ENCODE data around the gene C19orf67. TPM values are rescaled to one million over a fixed set of nuclear protein-coding genes. Genes with fewer than 3 reads are reported as not detected.

The C19orf67 gene
- total RNA-seq: not detected

- intact Hi-C loops (cut with DNase I): loop anchor here (10.0 kb wide), 1 partner anchor 49 kb away; the partner anchor contains the start of gene ASF1B
- DNase-seq (ENCODE audit: low spot score) (no peak), ATAC-seq (no peak)
Observed at GRCh38 chr19:14085309-14085995, at the start of gene C19orf67. TSS of gene C19orf67 (minus strand) at chr19:14085783. CDS start at chr19:14085627, 156 bp downstream.

GRCh38 chr19:14135355-14135754, 49.8 kb upstream of the C19orf67 start:
- intact Hi-C loops (cut with DNase I): loop anchor here (10.0 kb wide), 1 partner anchor 51 kb away; the partner anchor contains the start of gene C19orf67
- no peak for ATAC-seq
- DNase-seq (ENCODE audit: low spot score): no peak

GRCh38 chr19:14127929-14128509, 42.4 kb upstream of the C19orf67 start:
- intact Hi-C loops (cut with DNase I): no loop called here
- ATAC-seq (peak; percentile 83), DNase-seq (ENCODE audit: low spot score) (no peak)

- DNase-seq (ENCODE audit: low spot score) (no peak), ATAC-seq (peak; percentile 74)
- intact Hi-C loops (cut with DNase I): no loop called here
Observed at GRCh38 chr19:14127176-14127575, 41.6 kb upstream of the C19orf67 start.

GRCh38 chr19:14122924-14123323, 37.3 kb upstream of the C19orf67 start:
- intact Hi-C loops (cut with DNase I): no loop called here
- DNase-seq (ENCODE audit: low spot score) (no peak), ATAC-seq (no peak)

GRCh38 chr19:14120497-14120780, 34.9 kb upstream of the C19orf67 start:
- intact Hi-C loops (cut with DNase I): no loop called here
- no peak for ATAC-seq
- DNase-seq (ENCODE audit: low spot score): no peak

- DNase-seq (ENCODE audit: low spot score): no peak
- no peak for ATAC-seq
- intact Hi-C loops (cut with DNase I): no loop called here
Observed at GRCh38 chr19:14119644-14120496, 34.3 kb upstream of the C19orf67 start.

GRCh38 chr19:14119146-14119545, 33.6 kb upstream of the C19orf67 start:
- ATAC-seq: no peak
- DNase-seq (ENCODE audit: low spot score): no peak
- intact Hi-C loops (cut with DNase I): no loop called here

- ATAC-seq (peak; percentile 78), DNase-seq (ENCODE audit: low spot score) (peak; percentile 86)
- intact Hi-C loops (cut with DNase I): no loop called here
Observed at GRCh38 chr19:14118165-14119051, 32.8 kb upstream of the C19orf67 start.

- peak; percentile 99 for DNase-seq (ENCODE audit: low spot score)
- intact Hi-C loops (cut with DNase I): no loop called here
- ATAC-seq: peak; percentile 95
Observed at GRCh38 chr19:14117668-14118164, 32.1 kb upstream of the C19orf67 start, which contains the start of gene PRKACA. TSS of gene PRKACA (minus strand) at chr19:14117762. CDS start at chr19:14117547, 215 bp downstream.

- intact Hi-C loops (cut with DNase I): no loop called here
- DNase-seq (ENCODE audit: low spot score): peak; percentile 77
- no peak for ATAC-seq
Observed at GRCh38 chr19:14116918-14117578, 31.5 kb upstream of the C19orf67 start.

GRCh38 chr19:14116525-14116917, 30.9 kb upstream of the C19orf67 start:
- intact Hi-C loops (cut with DNase I): no loop called here
- DNase-seq (ENCODE audit: low spot score): no peak
- ATAC-seq: no peak

GRCh38 chr19:14115756-14116155, 30.2 kb upstream of the C19orf67 start:
- DNase-seq (ENCODE audit: low spot score): no peak
- intact Hi-C loops (cut with DNase I): no loop called here
- ATAC-seq: no peak

- DNase-seq (ENCODE audit: low spot score): no peak
- ATAC-seq: no peak
- intact Hi-C loops (cut with DNase I): no loop called here
Observed at GRCh38 chr19:14114854-14115253, 29.3 kb upstream of the C19orf67 start.

- no peak for ATAC-seq
- DNase-seq (ENCODE audit: low spot score): no peak
- intact Hi-C loops (cut with DNase I): no loop called here
Observed at GRCh38 chr19:14114439-14114838, 28.9 kb upstream of the C19orf67 start.

- no peak for ATAC-seq
- peak; percentile 75 for DNase-seq (ENCODE audit: low spot score)
- intact Hi-C loops (cut with DNase I): no loop called here
Observed at GRCh38 chr19:14113762-14114414, 28.3 kb upstream of the C19orf67 start.

GRCh38 chr19:14112809-14113385, 27.3 kb upstream of the C19orf67 start:
- no peak for DNase-seq (ENCODE audit: low spot score)
- peak; percentile 50 for ATAC-seq
- intact Hi-C loops (cut with DNase I): no loop called here
